MCF 10A (cell line): Measurements from ENCODE around the gene MYOZ3. TPM values are rescaled to one million over a fixed set of nuclear protein-coding genes. Genes with fewer than 3 reads are reported as not detected.

ENCODE experiments used
- BruUV-seq: library from RNA; stranded (reverse); fragments of 400-500 nt; replicated peaks from 2 replicates; lab custom pipeline; 2021; lab: Mats Ljungman, UMichigan
- CTCF ChIA-PET: fragments of 300-600 bp; sonication (Branson Sonifier 250); formaldehyde crosslinking; extraction: SDS; loops from one replicate; lab custom pipeline; 2021; ENCODE audit warnings: antibody characterized with exemption, inconsistent platforms; lab: Yijun Ruan, JAX
- POLR2A ChIA-PET: fragments of 300-600, 350-650 bp; sonication (Branson Sonifier 250); formaldehyde crosslinking; extraction: SDS; loops from one replicate; lab custom pipeline; 2020; ENCODE audit warnings: antibody characterized with exemption, inconsistent platforms; lab: Yijun Ruan, JAX
- DNase-seq: peaks from one replicate; pipeline ENCODE4 v3.0.0-alpha.2; 2018; ENCODE audit not compliant: unreplicated experiment
- H3K27ac Mint-ChIP-seq: one replicate; pipeline ENCODE4 v1.8.0; 2022; ENCODE audit warnings: mild to moderate bottlenecking, low read depth, mixed read lengths; ENCODE audit not compliant: unreplicated experiment
- H3K27me3 Mint-ChIP-seq: one replicate; pipeline ENCODE4 v1.8.0; 2022; ENCODE audit warnings: mixed read lengths; ENCODE audit not compliant: insufficient read depth, unreplicated experiment
- H3K36me3 Mint-ChIP-seq: one replicate; pipeline ENCODE4 v1.8.0; 2022; ENCODE audit warnings: mild to moderate bottlenecking, moderate library complexity, mixed read lengths; ENCODE audit not compliant: insufficient read depth, unreplicated experiment
- H3K4me1 Mint-ChIP-seq: one replicate; pipeline ENCODE4 v1.8.0; 2022; ENCODE audit warnings: mixed read lengths; ENCODE audit not compliant: insufficient read depth, unreplicated experiment
- H3K4me3 Mint-ChIP-seq: one replicate; pipeline ENCODE4 v1.8.0; 2022; ENCODE audit warnings: mild to moderate bottlenecking, moderate library complexity, mixed read lengths; ENCODE audit not compliant: unreplicated experiment
- H3K9me3 Mint-ChIP-seq: one replicate; pipeline ENCODE4 v1.8.0; 2022; ENCODE audit warnings: mixed read lengths; ENCODE audit not compliant: unreplicated experiment
- CTCF ChIP-seq: fragments of 200-600 bp; IDR thresholded peaks from one replicate; pipeline ENCODE4 v1.8.0; 2022; ENCODE audit warnings: antibody characterized with exemption, mild to moderate bottlenecking; ENCODE audit not compliant: unreplicated experiment
- intact Hi-C: fragments of 100-400 bp; cut with micrococcal nuclease; formaldehyde crosslinking; loops from 2 replicates; pipeline ENCODE4 v1.14.1; 2022
- total RNA-seq: library from RNA; stranded (reverse); gene quantifications from 2 replicates; pipeline ENCODE4 v1.2.3, GENCODE V29; 2022

Gene MYOZ3
- total RNA-seq, 1 experiment from 2014 or later: not detected

GRCh38 chr5:150645070-150645700 lies 15.9 kb upstream of the MYOZ3 start:
- Mint-ChIP-seq H3K36me3 (peaks cover 29% of the 10 kb centered on the region), H3K9me3 (no peaks in the 10 kb centered on the region), H3K27ac (peak overlapping the region; percentile 68), H3K27me3 (no peaks in the 10 kb centered on the region), H3K4me1 (peaks cover 61% of the 10 kb centered on the region), H3K4me3 (no peak overlapping the region)
- no peak for TF ChIP-seq CTCF
- POLR2A ChIA-PET: interaction anchor here (0.6 to 3.4 kb wide), 9 partner anchors 9 to 195 kb away, joined by 3 to 21 read pairs (median 5); partner anchors contain the start of genes DCTN4, MYOZ3 and RBM22
- intact Hi-C loops: no loop called here
- DNase-seq: peak; percentile 98
- no TSS peak for BruUV-seq
- CTCF ChIA-PET: interaction anchor here (0.9 to 8.7 kb wide), 7 partner anchors 8 to 792 kb away, joined by 3 to 85 read pairs (median 6); partner anchors contain the start of genes IRGM and SMIM3

- TF ChIP-seq CTCF: no peak
- H3K4me1 Mint-ChIP-seq: peaks cover 49% of the 10 kb centered on the region
- no peak overlapping the region for H3K27ac Mint-ChIP-seq
- H3K9me3 Mint-ChIP-seq: no peaks in the 10 kb centered on the region
- no peak for DNase-seq
- no peak overlapping the region for H3K4me3 Mint-ChIP-seq
- H3K36me3 Mint-ChIP-seq: peaks cover 43% of the 10 kb centered on the region
- intact Hi-C loops: no loop called here
- CTCF ChIA-PET: interaction anchor here (0.5 to 8.7 kb wide), 5 partner anchors 6 to 920 kb away, joined by 3 to 85 read pairs (median 5); no protein-coding TSS in a partner anchor
- POLR2A ChIA-PET: no interaction called here
- BruUV-seq: no TSS peak
- H3K27me3 Mint-ChIP-seq: no peaks in the 10 kb centered on the region
Measured at GRCh38 chr5:150647275-150648251, 13.5 kb upstream of the MYOZ3 start.

- H3K27ac Mint-ChIP-seq: no peak overlapping the region
- H3K9me3 Mint-ChIP-seq: no peaks in the 10 kb centered on the region
- BruUV-seq: no TSS peak
- ChIA-PET POLR2A (no interaction called here), CTCF (interaction anchor here (0.7 to 4.5 kb wide), 3 partner anchors 13 to 189 kb away, joined by 3 to 37 read pairs (median 5); no protein-coding TSS in a partner anchor)
- H3K4me1 Mint-ChIP-seq: peaks cover 46% of the 10 kb centered on the region
- intact Hi-C loops: no loop called here
- no peak for TF ChIP-seq CTCF
- peaks cover 38% of the 10 kb centered on the region for H3K36me3 Mint-ChIP-seq
- H3K27me3 Mint-ChIP-seq: no peaks in the 10 kb centered on the region
- DNase-seq: no peak
- H3K4me3 Mint-ChIP-seq: no peak overlapping the region
Measured at GRCh38 chr5:150648294-150649107, 12.6 kb upstream of the MYOZ3 start.
